ENCODE results near the gene BBS12. TPM values are rescaled to one million over a fixed set of nuclear protein-coding genes. Genes with fewer than 3 reads are reported as not detected.

The BBS12 gene
- total RNA-seq, 1 donor from 2014 or later, result 4.5 TPM

GRCh38 chr4:122775039-122775438 lies 42.5 kb downstream of the BBS12 start:
- H3K36me3 Mint-ChIP-seq, result no peaks in the 10 kb centered on the region

GRCh38 chr4:122775987-122776836 lies 43.7 kb downstream of the BBS12 start:
- Mint-ChIP-seq H3K27ac (peak overlapping the region; percentile 14), H3K4me3 (peak overlapping the region; percentile 9), H3K4me1 (ENCODE audit: unreplicated experiment) (peaks cover 12% of the 10 kb centered on the region), H3K36me3 (no peaks in the 10 kb centered on the region), H3K27me3 (no peaks in the 10 kb centered on the region), H3K9me3 (no peaks in the 10 kb centered on the region)
- no peak for TF ChIP-seq CTCF (conservative IDR thresholded peaks at IDR 0.05)
- no peak for DNase-seq (ENCODE audit: extremely low spot score, unreplicated experiment)

More at GRCh38 chr4:122775039-122775438, 42.5 kb downstream of the BBS12 start:
- Mint-ChIP-seq H3K4me1 (ENCODE audit: unreplicated experiment) (peaks cover 12% of the 10 kb centered on the region), H3K4me3 (no peak overlapping the region), H3K27ac (no peak overlapping the region), H3K27me3 (no peaks in the 10 kb centered on the region), H3K9me3 (no peaks in the 10 kb centered on the region)
- no peak for DNase-seq (ENCODE audit: extremely low spot score, unreplicated experiment)
- no peak for TF ChIP-seq CTCF (conservative IDR thresholded peaks at IDR 0.05)

GRCh38 chr4:122776916-122777315 lies 44.4 kb downstream of the BBS12 start:
- no peaks in the 10 kb centered on the region for H3K9me3 Mint-ChIP-seq
- no peaks in the 10 kb centered on the region for H3K27me3 Mint-ChIP-seq
- H3K4me3 Mint-ChIP-seq, result no peak overlapping the region
- no peaks in the 10 kb centered on the region for H3K36me3 Mint-ChIP-seq
- H3K27ac Mint-ChIP-seq, result peak overlapping the region; percentile 34
- H3K4me1 Mint-ChIP-seq (ENCODE audit: unreplicated experiment), result peaks cover 12% of the 10 kb centered on the region
- no peak for TF ChIP-seq CTCF (conservative IDR thresholded peaks at IDR 0.05)
- DNase-seq (ENCODE audit: extremely low spot score, unreplicated experiment), result no peak

GRCh38 chr4:122777846-122778673 lies 45.6 kb downstream of the BBS12 start:
- Mint-ChIP-seq H3K27ac (no peak overlapping the region), H3K4me1 (ENCODE audit: unreplicated experiment) (peaks cover 13% of the 10 kb centered on the region), H3K4me3 (no peak overlapping the region), H3K9me3 (no peaks in the 10 kb centered on the region), H3K27me3 (no peaks in the 10 kb centered on the region), H3K36me3 (no peaks in the 10 kb centered on the region)
- no peak for DNase-seq (ENCODE audit: extremely low spot score, unreplicated experiment)
- TF ChIP-seq CTCF (conservative IDR thresholded peaks at IDR 0.05), result no peak

GRCh38 chr4:122781486-122781885 lies 49.0 kb downstream of the BBS12 start:
- peaks cover 5% of the 10 kb centered on the region for H3K9me3 Mint-ChIP-seq
- DNase-seq (ENCODE audit: extremely low spot score, unreplicated experiment), result no peak
- peaks cover 3% of the 10 kb centered on the region for H3K36me3 Mint-ChIP-seq
- no peak for TF ChIP-seq CTCF (conservative IDR thresholded peaks at IDR 0.05)
- no peaks in the 10 kb centered on the region for H3K27me3 Mint-ChIP-seq
- H3K27ac Mint-ChIP-seq, result no peak overlapping the region
- H3K4me3 Mint-ChIP-seq, result no peak overlapping the region
- H3K4me1 Mint-ChIP-seq (ENCODE audit: unreplicated experiment), result peaks cover 19% of the 10 kb centered on the region

Measured in type B pancreatic cell (in vitro differentiated cells).